ENCODE data around the gene KY.

DNA sequence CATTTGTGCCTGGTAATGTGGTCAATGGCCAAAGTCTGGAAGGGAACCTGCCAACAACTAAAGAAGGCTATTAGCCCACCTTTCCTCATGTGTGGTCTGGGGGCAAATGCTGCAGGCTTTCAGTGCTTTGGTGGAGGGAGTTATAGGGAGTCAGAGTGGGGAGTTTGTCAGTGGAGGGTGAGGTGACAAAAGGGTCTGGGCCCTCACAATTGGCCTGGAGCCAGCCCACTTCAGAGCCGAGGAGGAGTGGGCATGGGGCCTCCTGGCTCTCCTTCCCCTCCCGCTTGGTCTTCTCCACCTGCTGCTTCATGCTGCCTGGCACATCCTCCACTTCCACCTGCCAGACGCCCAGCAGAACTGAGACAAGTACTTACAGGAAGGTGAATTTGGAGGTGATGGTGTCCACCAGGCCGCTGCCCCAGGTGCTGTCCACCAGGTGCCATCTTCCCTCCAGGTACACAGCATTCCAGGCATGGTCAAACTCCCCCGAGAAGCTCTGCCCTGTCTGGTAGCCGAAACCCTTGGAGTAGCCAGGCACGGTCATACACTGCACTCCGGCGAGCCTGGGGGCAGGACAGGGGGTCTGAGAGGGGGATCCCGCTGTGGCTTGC lies 40.9 kb downstream of the KY start:
- TF ChIP-seq EZH2 (optimal IDR thresholded peaks at IDR 0.05; ENCODE audit: low read depth, low read length), result no peak
- TF ChIP-seq, protein P1, sequence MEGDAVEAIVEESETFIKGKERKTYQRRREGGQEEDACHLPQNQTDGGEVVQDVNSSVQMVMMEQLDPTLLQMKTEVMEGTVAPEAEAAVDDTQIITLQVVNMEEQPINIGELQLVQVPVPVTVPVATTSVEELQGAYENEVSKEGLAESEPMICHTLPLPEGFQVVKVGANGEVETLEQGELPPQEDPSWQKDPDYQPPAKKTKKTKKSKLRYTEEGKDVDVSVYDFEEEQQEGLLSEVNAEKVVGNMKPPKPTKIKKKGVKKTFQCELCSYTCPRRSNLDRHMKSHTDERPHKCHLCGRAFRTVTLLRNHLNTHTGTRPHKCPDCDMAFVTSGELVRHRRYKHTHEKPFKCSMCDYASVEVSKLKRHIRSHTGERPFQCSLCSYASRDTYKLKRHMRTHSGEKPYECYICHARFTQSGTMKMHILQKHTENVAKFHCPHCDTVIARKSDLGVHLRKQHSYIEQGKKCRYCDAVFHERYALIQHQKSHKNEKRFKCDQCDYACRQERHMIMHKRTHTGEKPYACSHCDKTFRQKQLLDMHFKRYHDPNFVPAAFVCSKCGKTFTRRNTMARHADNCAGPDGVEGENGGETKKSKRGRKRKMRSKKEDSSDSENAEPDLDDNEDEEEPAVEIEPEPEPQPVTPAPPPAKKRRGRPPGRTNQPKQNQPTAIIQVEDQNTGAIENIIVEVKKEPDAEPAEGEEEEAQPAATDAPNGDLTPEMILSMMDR (IDR thresholded peaks at IDR 0.05; ENCODE audit: low read length), result no peak
